ENCODE measurements around the gene PCNX3. TPM values are rescaled to one million over a fixed set of nuclear protein-coding genes. Genes with fewer than 3 reads are reported as not detected.

PCNX3 gene
- total and polyA plus RNA-seq, 2 of the 13 experiments (the other 11 are each of a cell fraction or from before 2014, with no cell fraction given) = 16.2 to 23.0 TPM

DNA sequence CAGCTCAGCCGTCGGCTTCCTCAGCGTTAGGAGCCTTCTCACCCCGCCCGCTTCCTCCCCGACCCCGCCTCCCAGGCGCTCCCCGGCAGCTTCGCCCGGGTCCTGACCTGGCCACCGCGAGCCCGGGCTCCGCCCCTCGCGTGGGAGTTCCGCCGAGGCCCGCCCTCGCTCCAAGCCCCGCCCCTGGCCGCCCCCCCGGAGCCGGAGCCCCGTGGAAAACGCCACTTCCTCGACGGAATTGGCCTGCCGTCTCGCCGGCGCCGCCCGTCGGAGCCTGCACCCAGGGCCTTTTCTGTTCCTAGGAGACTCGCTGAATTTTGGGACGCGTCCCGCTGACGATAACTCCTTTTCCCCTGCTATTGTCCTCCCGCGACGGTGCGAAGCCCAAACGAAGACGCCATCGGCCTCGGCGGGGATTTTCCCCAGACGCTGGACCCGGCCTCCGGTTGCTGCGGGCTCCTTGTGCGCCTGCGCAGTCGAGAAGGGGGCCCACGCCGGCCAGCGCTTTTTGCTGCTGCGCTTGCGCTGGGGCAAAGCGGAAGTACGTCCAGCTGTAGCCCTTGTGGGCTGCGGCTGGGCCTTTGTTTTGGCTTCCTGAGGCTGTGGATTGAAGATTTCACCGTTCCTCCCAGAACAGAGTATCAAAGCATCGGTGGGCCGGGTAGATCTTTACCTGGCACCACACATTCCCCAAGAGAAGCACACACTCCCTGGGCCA is 37.1 kb downstream of the PCNX3 start (continued):
- TF ChIP-seq ZNF431 (CRISPR knock-in tag; IDR thresholded peaks at IDR 0.05; ENCODE audit: borderline replicate concordance, low read depth) (peak; percentile 67; the same call in 1 of the 2 replicates), TOPORS (CRISPR knock-in tag; IDR thresholded peaks at IDR 0.05) (no peak; the same call in 1 of the 2 replicates), ZNF781 (CRISPR knock-in tag; IDR thresholded peaks at IDR 0.05; ENCODE audit: borderline replicate concordance, not compliant biosample characterization) (peak; percentile 89), ZNF496 (CRISPR knock-in tag; IDR thresholded peaks at IDR 0.05; ENCODE audit: insufficient replicate concordance) (no peak), NFKBIZ (CRISPR knock-in tag; IDR thresholded peaks at IDR 0.05) (peak; percentile 57; the same call in 1 of the 2 replicates), HNRNPUL1 (IDR thresholded peaks at IDR 0.05; ENCODE audit: low read depth, low read length) (no peak), ZNF264 (CRISPR knock-in tag; IDR thresholded peaks at IDR 0.05) (peak; percentile 11; the same call in 1 of the 2 replicates)
- TF ChIP-seq, protein P1, sequence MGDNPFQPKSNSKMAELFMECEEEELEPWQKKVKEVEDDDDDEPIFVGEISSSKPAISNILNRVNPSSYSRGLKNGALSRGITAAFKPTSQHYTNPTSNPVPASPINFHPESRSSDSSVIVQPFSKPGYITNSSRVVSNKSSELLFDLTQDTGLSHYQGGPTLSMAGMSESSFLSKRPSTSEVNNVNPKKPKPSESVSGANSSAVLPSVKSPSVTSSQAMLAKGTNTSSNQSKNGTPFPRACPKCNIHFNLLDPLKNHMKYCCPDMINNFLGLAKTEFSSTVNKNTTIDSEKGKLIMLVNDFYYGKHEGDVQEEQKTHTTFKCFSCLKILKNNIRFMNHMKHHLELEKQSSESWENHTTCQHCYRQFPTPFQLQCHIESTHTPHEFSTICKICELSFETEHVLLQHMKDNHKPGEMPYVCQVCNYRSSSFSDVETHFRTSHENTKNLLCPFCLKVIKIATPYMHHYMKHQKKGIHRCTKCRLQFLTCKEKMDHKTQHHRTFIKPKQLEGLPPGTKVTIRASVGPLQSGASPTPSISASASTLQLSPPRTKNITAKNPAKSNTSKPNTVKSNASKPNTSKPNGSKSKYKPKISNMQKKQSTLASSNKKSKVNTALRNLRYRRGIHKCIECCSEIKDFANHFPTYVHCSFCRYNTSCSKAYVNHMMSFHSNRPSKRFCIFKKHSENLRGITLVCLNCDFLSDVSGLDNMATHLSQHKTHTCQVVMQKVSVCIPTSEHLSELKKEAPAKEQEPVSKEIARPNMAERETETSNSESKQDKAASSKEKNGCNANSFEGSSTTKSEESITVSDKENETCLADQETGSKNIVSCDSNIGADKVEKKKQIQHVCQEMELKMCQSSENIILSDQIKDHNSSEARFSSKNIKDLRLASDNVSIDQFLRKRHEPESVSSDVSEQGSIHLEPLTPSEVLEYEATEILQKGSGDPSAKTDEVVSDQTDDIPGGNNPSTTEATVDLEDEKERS (CRISPR knock-in tag; IDR thresholded peaks at IDR 0.05) = peak; percentile 91
- TF ChIP-seq, protein P2, sequence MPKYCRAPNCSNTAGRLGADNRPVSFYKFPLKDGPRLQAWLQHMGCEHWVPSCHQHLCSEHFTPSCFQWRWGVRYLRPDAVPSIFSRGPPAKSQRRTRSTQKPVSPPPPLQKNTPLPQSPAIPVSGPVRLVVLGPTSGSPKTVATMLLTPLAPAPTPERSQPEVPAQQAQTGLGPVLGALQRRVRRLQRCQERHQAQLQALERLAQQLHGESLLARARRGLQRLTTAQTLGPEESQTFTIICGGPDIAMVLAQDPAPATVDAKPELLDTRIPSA (CRISPR knock-in tag; IDR thresholded peaks at IDR 0.05; ENCODE audit: borderline replicate concordance) = peak; percentile 80; the same call in 1 of the 2 replicates
- TF ChIP-seq, protein P3, sequence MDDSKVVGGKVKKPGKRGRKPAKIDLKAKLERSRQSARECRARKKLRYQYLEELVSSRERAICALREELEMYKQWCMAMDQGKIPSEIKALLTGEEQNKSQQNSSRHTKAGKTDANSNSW (CRISPR knock-in tag; IDR thresholded peaks at IDR 0.05; ENCODE audit: borderline replicate concordance) = no peak
- TF ChIP-seq, protein P4, sequence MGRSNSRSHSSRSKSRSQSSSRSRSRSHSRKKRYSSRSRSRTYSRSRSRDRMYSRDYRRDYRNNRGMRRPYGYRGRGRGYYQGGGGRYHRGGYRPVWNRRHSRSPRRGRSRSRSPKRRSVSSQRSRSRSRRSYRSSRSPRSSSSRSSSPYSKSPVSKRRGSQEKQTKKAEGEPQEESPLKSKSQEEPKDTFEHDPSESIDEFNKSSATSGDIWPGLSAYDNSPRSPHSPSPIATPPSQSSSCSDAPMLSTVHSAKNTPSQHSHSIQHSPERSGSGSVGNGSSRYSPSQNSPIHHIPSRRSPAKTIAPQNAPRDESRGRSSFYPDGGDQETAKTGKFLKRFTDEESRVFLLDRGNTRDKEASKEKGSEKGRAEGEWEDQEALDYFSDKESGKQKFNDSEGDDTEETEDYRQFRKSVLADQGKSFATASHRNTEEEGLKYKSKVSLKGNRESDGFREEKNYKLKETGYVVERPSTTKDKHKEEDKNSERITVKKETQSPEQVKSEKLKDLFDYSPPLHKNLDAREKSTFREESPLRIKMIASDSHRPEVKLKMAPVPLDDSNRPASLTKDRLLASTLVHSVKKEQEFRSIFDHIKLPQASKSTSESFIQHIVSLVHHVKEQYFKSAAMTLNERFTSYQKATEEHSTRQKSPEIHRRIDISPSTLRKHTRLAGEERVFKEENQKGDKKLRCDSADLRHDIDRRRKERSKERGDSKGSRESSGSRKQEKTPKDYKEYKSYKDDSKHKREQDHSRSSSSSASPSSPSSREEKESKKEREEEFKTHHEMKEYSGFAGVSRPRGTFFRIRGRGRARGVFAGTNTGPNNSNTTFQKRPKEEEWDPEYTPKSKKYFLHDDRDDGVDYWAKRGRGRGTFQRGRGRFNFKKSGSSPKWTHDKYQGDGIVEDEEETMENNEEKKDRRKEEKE (IDR thresholded peaks at IDR 0.05) = no peak
- TF ChIP-seq, protein P5, sequence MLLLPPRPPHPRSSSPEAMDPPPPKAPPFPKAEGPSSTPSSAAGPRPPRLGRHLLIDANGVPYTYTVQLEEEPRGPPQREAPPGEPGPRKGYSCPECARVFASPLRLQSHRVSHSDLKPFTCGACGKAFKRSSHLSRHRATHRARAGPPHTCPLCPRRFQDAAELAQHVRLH (CRISPR knock-in tag; IDR thresholded peaks at IDR 0.05; ENCODE audit: borderline replicate concordance, low read depth) = peak; percentile 60; the same call in 1 of the 2 replicates
